ENCODE data around the gene FLNC. TPM values are rescaled to one million over a fixed set of nuclear protein-coding genes. Genes with fewer than 3 reads are reported as not detected.

FLNC gene
- polyA plus RNA-seq, 3 donors: 0.01 TPM; not detected in 2

DNA sequence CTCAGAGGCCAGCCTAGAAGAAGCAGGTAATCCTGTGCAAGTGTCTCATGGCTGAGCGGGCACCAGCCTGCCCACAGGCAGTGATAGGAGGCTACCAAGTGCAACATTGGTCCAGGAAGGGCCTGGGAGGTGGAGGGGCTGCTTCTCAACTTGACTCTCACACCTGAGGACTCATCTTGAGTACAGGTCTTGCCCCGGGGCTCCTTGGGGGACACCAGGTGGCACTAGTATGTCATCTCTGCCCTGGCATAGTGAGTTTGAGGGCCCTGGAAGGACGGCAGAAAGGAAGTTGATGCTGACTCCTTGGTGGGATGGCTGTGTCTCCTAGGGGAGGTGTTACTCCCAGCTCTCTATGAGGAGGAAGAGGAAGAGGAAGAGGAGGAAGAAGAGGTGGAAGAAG is 36.2 kb upstream of the FLNC start:
- Histone ChIP-seq H3K79me2 (ENCODE audit: insufficient read depth, low read length) (no peaks in the 10 kb centered on the region), H3K36me3 (replicated peaks in 1 of 2; ENCODE audit: control insufficient read depth in 1 of 2, insufficient read depth in 2 of 2, low read length in 2 of 2) (no peaks in the 10 kb centered on the region), H3K9me3 (replicated peaks in 1 of 2; ENCODE audit: control insufficient read depth in 1 of 2, insufficient read depth in 1 of 2, low read length in 2 of 2) (no peaks in the 10 kb centered on the region), H3K4me2 (replicated peaks; ENCODE audit: extremely low read depth, low read length, poor library complexity, severe bottlenecking) (no peak overlapping the region), H3K4me3 (replicated peaks in 1 of 3; ENCODE audit: low read depth in 2 of 3, low read length in 3 of 3) (no peak overlapping the region), H3K27ac (ENCODE audit: low read depth in 1 of 2, low read length in 2 of 2) (no peak overlapping the region), H4K20me1 (ENCODE audit: insufficient read depth, low read length) (no peaks in the 10 kb centered on the region), H3K27me3 (ENCODE audit: control insufficient read depth in 2 of 2, insufficient read depth in 2 of 2, low read length in 2 of 2) (peaks cover 10 to 31% of the 10 kb centered on the region in 2 donors), H3K4me1 (ENCODE audit: control insufficient read depth in 1 of 2, insufficient read depth in 2 of 2, low read length in 2 of 2) (peaks cover 19 to 21% of the 10 kb centered on the region in 2 donors), H3K9ac (ENCODE audit: insufficient read depth, low read length, poor library complexity, severe bottlenecking) (no peak overlapping the region), H2AFZ (ENCODE audit: insufficient read depth, low read depth, low read length, poor library complexity, severe bottlenecking) (no peak overlapping the region)
- H3K4me1 Mint-ChIP-seq: peaks cover 19% of the 10 kb centered on the region
- TF ChIP-seq, protein P1, sequence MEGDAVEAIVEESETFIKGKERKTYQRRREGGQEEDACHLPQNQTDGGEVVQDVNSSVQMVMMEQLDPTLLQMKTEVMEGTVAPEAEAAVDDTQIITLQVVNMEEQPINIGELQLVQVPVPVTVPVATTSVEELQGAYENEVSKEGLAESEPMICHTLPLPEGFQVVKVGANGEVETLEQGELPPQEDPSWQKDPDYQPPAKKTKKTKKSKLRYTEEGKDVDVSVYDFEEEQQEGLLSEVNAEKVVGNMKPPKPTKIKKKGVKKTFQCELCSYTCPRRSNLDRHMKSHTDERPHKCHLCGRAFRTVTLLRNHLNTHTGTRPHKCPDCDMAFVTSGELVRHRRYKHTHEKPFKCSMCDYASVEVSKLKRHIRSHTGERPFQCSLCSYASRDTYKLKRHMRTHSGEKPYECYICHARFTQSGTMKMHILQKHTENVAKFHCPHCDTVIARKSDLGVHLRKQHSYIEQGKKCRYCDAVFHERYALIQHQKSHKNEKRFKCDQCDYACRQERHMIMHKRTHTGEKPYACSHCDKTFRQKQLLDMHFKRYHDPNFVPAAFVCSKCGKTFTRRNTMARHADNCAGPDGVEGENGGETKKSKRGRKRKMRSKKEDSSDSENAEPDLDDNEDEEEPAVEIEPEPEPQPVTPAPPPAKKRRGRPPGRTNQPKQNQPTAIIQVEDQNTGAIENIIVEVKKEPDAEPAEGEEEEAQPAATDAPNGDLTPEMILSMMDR (IDR thresholded peaks at IDR 0.05): no peak
- DNase-seq: no peak
- peaks cover 0 to 4% of the 10 kb centered on the region in 2 donors for H3K36me3 Mint-ChIP-seq
- H3K27ac Mint-ChIP-seq: peak overlapping the region in 1 of 7 donors; percentile 12
- peaks cover 25 to 41% (median 36%) of the 10 kb centered on the region in 3 donors for H3K27me3 Mint-ChIP-seq (ENCODE audit: low read depth in 3 of 3)
- no peak overlapping the region for H3K4me3 Mint-ChIP-seq
- intact Hi-C loops (cut with micrococcal nuclease): no loop called here
- H3K9me3 Mint-ChIP-seq: peaks cover 0 to 8% (median 2%) of the 10 kb centered on the region in 7 donors
- 54% methylated on average over 3 of the region's 3 CpGs for WGBS (ENCODE audit: insufficient coverage)

DNA sequence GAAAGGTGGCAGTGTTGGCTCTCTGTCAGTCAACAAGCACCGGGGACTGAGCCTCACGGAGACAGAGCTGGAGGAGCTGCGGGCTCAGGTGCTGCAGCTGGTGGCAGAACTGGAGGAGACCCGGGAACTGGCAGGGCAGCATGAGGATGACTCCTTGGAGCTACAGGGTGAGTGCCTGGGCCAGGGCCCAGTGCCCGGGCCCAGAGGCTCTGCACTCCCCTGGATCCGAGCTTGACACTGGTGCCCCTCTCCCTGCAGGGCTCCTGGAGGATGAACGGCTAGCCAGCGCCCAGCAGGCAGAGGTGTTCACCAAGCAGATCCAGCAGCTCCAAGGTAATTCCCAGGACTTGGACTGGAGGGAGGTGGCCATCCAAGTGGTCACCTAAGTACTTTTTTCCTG is 35.8 kb upstream of the FLNC start:
- Histone ChIP-seq H4K20me1 (ENCODE audit: insufficient read depth, low read length) (no peaks in the 10 kb centered on the region), H3K4me1 (ENCODE audit: control insufficient read depth in 1 of 2, insufficient read depth in 2 of 2, low read length in 2 of 2) (peaks cover 19 to 21% of the 10 kb centered on the region in 2 donors), H3K9me3 (replicated peaks in 1 of 2; ENCODE audit: control insufficient read depth in 1 of 2, insufficient read depth in 1 of 2, low read length in 2 of 2) (no peaks in the 10 kb centered on the region), H3K9ac (ENCODE audit: insufficient read depth, low read length, poor library complexity, severe bottlenecking) (no peak overlapping the region), H3K27ac (ENCODE audit: low read depth in 1 of 2, low read length in 2 of 2) (no peak overlapping the region), H3K27me3 (ENCODE audit: control insufficient read depth in 2 of 2, insufficient read depth in 2 of 2, low read length in 2 of 2) (peaks cover 10 to 28% of the 10 kb centered on the region in 2 donors), H3K4me2 (replicated peaks; ENCODE audit: extremely low read depth, low read length, poor library complexity, severe bottlenecking) (no peak overlapping the region), H3K4me3 (replicated peaks in 1 of 3; ENCODE audit: low read depth in 2 of 3, low read length in 3 of 3) (no peak overlapping the region), H3K36me3 (replicated peaks in 1 of 2; ENCODE audit: control insufficient read depth in 1 of 2, insufficient read depth in 2 of 2, low read length in 2 of 2) (no peaks in the 10 kb centered on the region), H2AFZ (ENCODE audit: insufficient read depth, low read depth, low read length, poor library complexity, severe bottlenecking) (no peak overlapping the region), H3K79me2 (ENCODE audit: insufficient read depth, low read length) (no peaks in the 10 kb centered on the region)
- peaks cover 21% of the 10 kb centered on the region for H3K4me1 Mint-ChIP-seq
- WGBS (ENCODE audit: insufficient coverage): 99% methylated on average over 7 of the region's 8 CpGs
- peaks cover 0 to 8% (median 2%) of the 10 kb centered on the region in 7 donors for H3K9me3 Mint-ChIP-seq
- H3K4me3 Mint-ChIP-seq: no peak overlapping the region
- peaks cover 20 to 36% (median 32%) of the 10 kb centered on the region in 3 donors for H3K27me3 Mint-ChIP-seq (ENCODE audit: low read depth in 3 of 3)
- H3K27ac Mint-ChIP-seq: no peak overlapping the region
- H3K36me3 Mint-ChIP-seq: peaks cover 0 to 4% of the 10 kb centered on the region in 2 donors
- TF ChIP-seq, protein P1 (IDR thresholded peaks at IDR 0.05): no peak
- no peak for DNase-seq
- intact Hi-C loops (cut with micrococcal nuclease): no loop called here
